RWPE2 (cell line): ENCODE data around the gene TBC1D16.
A peak's percentile ranks its signal among the peaks of the same experiment; 100 is the strongest.

Source experiments
- ATAC-seq: fragments of 200-7000 bp; cut with Tn5 transposase; 3 replicates; pipeline ENCODE4 v1.9.1; 2021; ENCODE audit warnings: low read depth
- DNase-seq: peaks from one replicate; pipeline ENCODE4 v3.0.0-alpha.2; 2020; ENCODE audit warnings: low spot score
- H3K27ac ChIP-seq: fragments of 450-650 bp; 2 replicates; pipeline ENCODE4 v1.5.1; 2017; ENCODE audit warnings: mild to moderate bottlenecking; ENCODE audit not compliant: poor library complexity, severe bottlenecking
- H3K27me3 ChIP-seq: fragments of 250-450 bp; sonication (Bioruptor Pico); 2 replicates; pipeline ENCODE4 v1.5.1; 2021; ENCODE audit warnings: mild to moderate bottlenecking, moderate library complexity; ENCODE audit not compliant: insufficient read depth, poor library complexity, severe bottlenecking
- H3K36me3 ChIP-seq: fragments of 250-450 bp; sonication (Bioruptor Pico); 2 replicates; pipeline ENCODE4 v1.5.1; 2020; ENCODE audit warnings: low read depth, mild to moderate bottlenecking, moderate library complexity
- H3K4me1 ChIP-seq: fragments of 250-450 bp; sonication (Bioruptor Pico); 2 replicates; pipeline ENCODE4 v1.5.1; 2021; ENCODE audit warnings: mild to moderate bottlenecking, moderate library complexity; ENCODE audit not compliant: insufficient read depth, poor library complexity, severe bottlenecking
- H3K4me3 ChIP-seq: fragments of 250-450 bp; sonication (Bioruptor Pico); 2 replicates; pipeline ENCODE4 v1.5.1; 2021; ENCODE audit warnings: mild to moderate bottlenecking, moderate library complexity; ENCODE audit not compliant: severe bottlenecking
- H3K9me3 ChIP-seq: fragments of 250-450 bp; sonication (Bioruptor Pico); 2 replicates; pipeline ENCODE4 v1.5.1; 2021; ENCODE audit warnings: mild to moderate bottlenecking, moderate library complexity; ENCODE audit not compliant: severe bottlenecking
- CTCF ChIP-seq: fragments of 450-650 bp; IDR thresholded peaks from one replicate; pipeline ENCODE4 v1.5.1; 2017; ENCODE audit warnings: mild to moderate bottlenecking, moderate library complexity; ENCODE audit not compliant: poor library complexity, severe bottlenecking

TBC1D16 gene

GRCh38 chr17:80030730-80031410 is 4.8 kb downstream of the TBC1D16 start:
- Histone ChIP-seq H3K9me3 (no peaks in the 10 kb centered on the region), H3K4me3 (no peak overlapping the region), H3K27ac (no peak overlapping the region), H3K27me3 (no peaks in the 10 kb centered on the region), H3K4me1 (peaks cover 5% of the 10 kb centered on the region), H3K36me3 (0 out of 2 replicates have a peak, but pooled peaks cover 2% of the 10 kb centered on the region)
- no peak for DNase-seq
- ATAC-seq, result peak; percentile 13; the same call in 1 of the 3 replicates
- TF ChIP-seq CTCF, result no peak

GRCh38 chr17:80029258-80029974 is 6.3 kb downstream of the TBC1D16 start:
- 0 out of 2 replicates have a peak, but pooled peaks cover 2% of the 10 kb centered on the region for H3K36me3 ChIP-seq
- H3K4me1 ChIP-seq, result peaks cover under 1% of the 10 kb centered on the region
- H3K9me3 ChIP-seq, result no peaks in the 10 kb centered on the region
- ATAC-seq, result no peak
- no peaks in the 10 kb centered on the region for H3K27me3 ChIP-seq
- no peak overlapping the region for H3K4me3 ChIP-seq
- no peak overlapping the region for H3K27ac ChIP-seq
- TF ChIP-seq CTCF, result no peak
- DNase-seq, result no peak

GRCh38 chr17:80028030-80028429 is 7.6 kb downstream of the TBC1D16 start:
- DNase-seq (no peak), ATAC-seq (no peak)
- Histone ChIP-seq H3K27ac (no peak overlapping the region), H3K4me1 (no peaks in the 10 kb centered on the region), H3K9me3 (no peaks in the 10 kb centered on the region), H3K27me3 (no peaks in the 10 kb centered on the region), H3K4me3 (no peak overlapping the region), H3K36me3 (0 out of 2 replicates have a peak, but pooled peaks cover 2% of the 10 kb centered on the region)
- TF ChIP-seq CTCF, result no peak

GRCh38 chr17:80027043-80027435 is 8.6 kb downstream of the TBC1D16 start:
- 0 out of 2 replicates have a peak, but pooled peaks cover 2% of the 10 kb centered on the region for H3K36me3 ChIP-seq
- no peaks in the 10 kb centered on the region for H3K27me3 ChIP-seq
- DNase-seq (no peak), ATAC-seq (no peak)
- TF ChIP-seq CTCF, result no peak
- H3K4me3 ChIP-seq, result no peak overlapping the region
- no peaks in the 10 kb centered on the region for H3K4me1 ChIP-seq
- no peaks in the 10 kb centered on the region for H3K9me3 ChIP-seq
- no peak overlapping the region for H3K27ac ChIP-seq
